Esophagus muscularis mucosa (tissue), 4 donors: ENCODE data around the gene MRPS15. TPM values are rescaled to one million over a fixed set of nuclear protein-coding genes. Genes with fewer than 3 reads are reported as not detected.

Experiments used
- DNase-seq: peaks from one replicate; pipeline ENCODE4 v3.0.0-alpha.2; 2017; ENCODE audit errors: extremely low spot score
- H3K27ac ChIP-seq, 4 donors: fragments of 200-600 bp; sonication (generic); replicated peaks in 1 of 4; 1 replicate in 3 of 4; 2 replicates in 1 of 4; pipeline ENCODE4 v1.5.1; 2016 to 2019; ENCODE audit warnings: mild to moderate bottlenecking in 1 of 4
- H3K27me3 ChIP-seq, 4 donors: fragments of 200-600 bp; sonication (generic); one replicate each; pipeline versions ENCODE4 v1.5.1 to v1.6.0; 2016 to 2019
- H3K36me3 ChIP-seq, 4 donors: fragments of 200-600 bp; sonication (generic); one replicate each; pipeline ENCODE4 v1.5.1; 2016 to 2019
- H3K4me1 ChIP-seq, 4 donors: fragments of 200-600 bp; sonication (generic); one replicate each; pipeline ENCODE4 v1.5.1; 2016 to 2019
- H3K4me3 ChIP-seq, 4 donors: fragments of 200-600 bp; sonication (generic); 1 replicate in 2 of 4; 2 replicates in 2 of 4; pipeline ENCODE4 v1.5.1; 2016 to 2019; ENCODE audit warnings: mild to moderate bottlenecking in 4 of 4, moderate library complexity in 1 of 4
- H3K9me3 ChIP-seq, 4 donors: fragments of 200-600 bp; sonication (generic); 1 replicate in 3 of 4; 2 replicates in 1 of 4; pipeline ENCODE4 v1.5.1; 2016 to 2019
- CTCF ChIP-seq, 3 experiments: fragments of 200-600 bp in 2 of 3; fragments of 450-650 bp in 1 of 3; sonication (generic) in 2 of 3; IDR thresholded peaks; one replicate each; pipeline ENCODE4 v1.5.1; 2017 to 2019; ENCODE audit warnings: antibody characterized with exemption in 3 of 3, mild to moderate bottlenecking in 2 of 3, moderate library complexity in 1 of 3
- EP300 ChIP-seq: sonication (generic); formaldehyde crosslinking; IDR thresholded peaks from one replicate; pipeline ENCODE4 v1.6.1; 2017; ENCODE audit warnings: antibody characterized with exemption
- POLR2A ChIP-seq: fragments of 450-650 bp; IDR thresholded peaks from one replicate; pipeline ENCODE4 v1.6.1; 2017; ENCODE audit warnings: antibody characterized with exemption, moderate library complexity, mild to moderate bottlenecking, low read depth
- POLR2AphosphoS5 ChIP-seq, 2 donors: sonication (generic); formaldehyde crosslinking; IDR thresholded peaks; one replicate each; pipeline ENCODE4 v1.6.1; 2017; ENCODE audit warnings: antibody characterized with exemption in 2 of 2
- WGBS: methylation state at CpG from one replicate; pipeline ENCODE4 v1.1.5; 2018; 5-methylcytosine and 5-hydroxymethylcytosine counted together
- intact Hi-C: fragments of 100-400 bp; cut with DNase I; formaldehyde crosslinking; loops from one replicate; pipeline ENCODE4 v1.15.1; 2023
- total RNA-seq, 4 donors: library from RNA; depleted of rRNA; stranded (reverse); fragments of >200 nt; gene quantifications; one replicate each; pipeline versions ENCODE4 v1.1.0 to v1.2.1, GENCODE V29; 2016

The MRPS15 gene
- total RNA-seq, 4 donors from 2014 or later, result 64.8 to 109 (median 86.8) TPM

DNA sequence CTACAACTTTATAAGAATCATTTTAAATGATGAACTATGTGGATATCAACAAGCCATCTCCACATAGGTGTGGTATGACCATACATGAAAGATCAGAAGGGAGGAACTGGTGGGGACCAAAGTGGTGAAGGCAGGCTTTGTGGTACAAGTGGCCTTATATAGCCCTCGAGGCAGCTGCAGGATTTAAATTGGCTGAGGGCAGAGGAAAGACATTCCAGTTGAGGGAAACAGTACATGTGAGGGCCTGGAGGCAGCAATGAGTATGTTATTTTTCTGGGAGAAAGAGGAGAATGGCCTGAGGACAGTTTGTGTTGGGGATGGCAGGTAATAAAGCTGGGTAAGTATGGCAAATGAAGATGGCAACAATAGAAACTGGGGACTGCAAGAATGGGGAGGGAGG lies 31.1 kb downstream of the MRPS15 start:
- no peak for DNase-seq
- Histone ChIP-seq H3K4me3 (no peak overlapping the region), H3K27me3 (no peaks in the 10 kb centered on the region), H3K36me3 (peaks cover 13 to 72% (median 40%) of the 10 kb centered on the region in 4 donors), H3K9me3 (no peaks in the 10 kb centered on the region), H3K27ac (no peak overlapping the region), H3K4me1 (no peaks in the 10 kb centered on the region)
- intact Hi-C loops, result no loop called here
- WGBS, result 50% methylated on average over 1 of the region's 1 CpG
- TF ChIP-seq EP300 (no peak), POLR2A (no peak), CTCF (IDR thresholded peaks at IDR 0.05) (no peak), POLR2AphosphoS5 (IDR thresholded peaks at IDR 0.05) (no peak)

- intact Hi-C loops, result no loop called here
- H3K9me3 ChIP-seq, result no peaks in the 10 kb centered on the region
- H3K27ac ChIP-seq, result no peak overlapping the region
- WGBS, result 81% methylated on average over 4 of the region's 4 CpGs
- peaks cover 13 to 67% (median 35%) of the 10 kb centered on the region in 4 donors for H3K36me3 ChIP-seq
- TF ChIP-seq POLR2AphosphoS5 (IDR thresholded peaks at IDR 0.05) (no peak), POLR2A (no peak), EP300 (no peak), CTCF (IDR thresholded peaks at IDR 0.05) (no peak)
- no peaks in the 10 kb centered on the region for H3K27me3 ChIP-seq
- no peaks in the 10 kb centered on the region for H3K4me1 ChIP-seq
- no peak for DNase-seq
- no peak overlapping the region for H3K4me3 ChIP-seq
Observed at GRCh38 chr1:36432616-36433015, 31.6 kb downstream of the MRPS15 start.

- WGBS, result 79% methylated on average over 4 of the region's 4 CpGs
Observed at GRCh38 chr1:36425791-36426190, 38.4 kb downstream of the MRPS15 start.

GRCh38 chr1:36421649-36422048 lies 42.5 kb downstream of the MRPS15 start:
- H3K27me3 ChIP-seq, result no peaks in the 10 kb centered on the region
- no peaks in the 10 kb centered on the region for H3K9me3 ChIP-seq
- 87% methylated on average over 7 of the region's 7 CpGs for WGBS
- H3K4me1 ChIP-seq, result peaks cover 0 to 14% (median 8%) of the 10 kb centered on the region in 4 donors
- H3K36me3 ChIP-seq, result peaks cover 16 to 73% (median 39%) of the 10 kb centered on the region in 4 donors
- intact Hi-C loops, result loop anchor here (2.0 to 10.0 kb wide), 4 partner anchors 53 to 323 kb away; no protein-coding TSS in a partner anchor
- H3K4me3 ChIP-seq, result no peak overlapping the region
- DNase-seq, result no peak
- TF ChIP-seq POLR2AphosphoS5 (IDR thresholded peaks at IDR 0.05) (no peak), CTCF (IDR thresholded peaks at IDR 0.05) (no peak), EP300 (no peak), POLR2A (no peak)
- H3K27ac ChIP-seq, result no peak overlapping the region

More at GRCh38 chr1:36425791-36426190, 38.4 kb downstream of the MRPS15 start:
- Histone ChIP-seq H3K4me3 (no peak overlapping the region), H3K4me1 (peaks cover 0 to 3% (median under 1%) of the 10 kb centered on the region in 4 donors), H3K36me3 (peaks cover 17 to 74% (median 43%) of the 10 kb centered on the region in 4 donors), H3K27me3 (no peaks in the 10 kb centered on the region), H3K27ac (no peak overlapping the region), H3K9me3 (no peaks in the 10 kb centered on the region)
- intact Hi-C loops, result loop anchor here (10.0 kb wide), 1 partner anchor 291 kb away; no protein-coding TSS in a partner anchor
- TF ChIP-seq CTCF (IDR thresholded peaks at IDR 0.05) (no peak), POLR2A (no peak), EP300 (no peak), POLR2AphosphoS5 (IDR thresholded peaks at IDR 0.05) (no peak)
- no peak for DNase-seq
